Retinal pigment epithelial cell (primary cell): ENCODE data around the gene CFAP46.
"Not testable (repeated sequence)": the region's sequence is repeated elsewhere in the genome, so short reads cannot be mapped to it uniquely, and the experiment has no call there.

ENCODE experiments used
- DNase-seq: peaks from one replicate; pipeline ENCODE4 v3.0.0-alpha.2; 2010; ENCODE audit warnings: low read depth
- H3K4me3 ChIP-seq: 2 replicates; pipeline ENCODE4 v1.5.1; 2011; ENCODE audit warnings: mild to moderate bottlenecking, low read length, control low read depth, moderate library complexity
- CTCF ChIP-seq: conservative IDR thresholded peaks from 2 replicates; pipeline ENCODE4 v1.5.1; 2011; ENCODE audit warnings: low read depth, low read length, control low read depth, inconsistent platforms

The CFAP46 gene

GRCh38 chr10:132777441-132777840 is 164.9 kb downstream of the CFAP46 start:
- no peak for TF ChIP-seq CTCF
- no peak for DNase-seq
- no peak overlapping the region for H3K4me3 ChIP-seq

GRCh38 chr10:132776821-132777220 is 165.5 kb downstream of the CFAP46 start:
- no peak for TF ChIP-seq CTCF
- no peak overlapping the region for H3K4me3 ChIP-seq

GRCh38 chr10:132776186-132776585 is 166.2 kb downstream of the CFAP46 start:
- no peak for DNase-seq
- H3K4me3 ChIP-seq, result no peak overlapping the region
- no peak for TF ChIP-seq CTCF

More at GRCh38 chr10:132776821-132777220, 165.5 kb downstream of the CFAP46 start:
- DNase-seq, result no peak

GRCh38 chr10:132774902-132775863 is 167.2 kb downstream of the CFAP46 start:
- no peak overlapping the region for H3K4me3 ChIP-seq
- DNase-seq, result no peak
- TF ChIP-seq CTCF, result no peak

GRCh38 chr10:132774181-132774901 is 168.0 kb downstream of the CFAP46 start:
- no peak for TF ChIP-seq CTCF
- no peak for DNase-seq

GRCh38 chr10:132772816-132773215 is 169.6 kb downstream of the CFAP46 start:
- not testable (repeated sequence) for H3K4me3 ChIP-seq, DNase-seq

More at GRCh38 chr10:132774181-132774901, 168.0 kb downstream of the CFAP46 start:
- H3K4me3 ChIP-seq, result no peak overlapping the region
